HG03354 (cell line): ENCODE results near the gene PACSIN1.

ENCODE experiments used
- ATAC-seq: cut with Tn5 transposase; IDR thresholded peaks from one replicate; pipeline ENCODE4 v1.9.1; 2021; ENCODE audit warnings: mild to moderate bottlenecking; ENCODE audit not compliant: unreplicated experiment, poor library complexity, severe bottlenecking

PACSIN1 gene

GRCh38 chr6:34524971-34525370 is 59.1 kb downstream of the PACSIN1 start:
- no peak for ATAC-seq

GRCh38 chr6:34525431-34526175 is 59.7 kb downstream of the PACSIN1 start:
- no peak for ATAC-seq

- ATAC-seq, result no peak
Measured at GRCh38 chr6:34526241-34526972, 60.5 kb downstream of the PACSIN1 start.

GRCh38 chr6:34526992-34527728 is 61.3 kb downstream of the PACSIN1 start:
- ATAC-seq, result peak; percentile 66

- no peak for ATAC-seq
Measured at GRCh38 chr6:34527751-34528670, 62.1 kb downstream of the PACSIN1 start.

- ATAC-seq, result no peak
Measured at GRCh38 chr6:34528996-34529664, 63.3 kb downstream of the PACSIN1 start.

- ATAC-seq, result no peak
Measured at GRCh38 chr6:34529665-34530327, 63.9 kb downstream of the PACSIN1 start.

- ATAC-seq, result no peak
Measured at GRCh38 chr6:34530753-34531365, 65.0 kb downstream of the PACSIN1 start.

GRCh38 chr6:34531580-34532201 is 65.8 kb downstream of the PACSIN1 start:
- ATAC-seq, result peak; percentile 79

- ATAC-seq, result no peak
Measured at GRCh38 chr6:34532230-34532629, 66.4 kb downstream of the PACSIN1 start.

- no peak for ATAC-seq
Measured at GRCh38 chr6:34534146-34534545, 68.3 kb downstream of the PACSIN1 start.

- ATAC-seq, result no peak
Measured at GRCh38 chr6:34534656-34535055, 68.8 kb downstream of the PACSIN1 start.

- no peak for ATAC-seq
Measured at GRCh38 chr6:34535199-34535598, 69.3 kb downstream of the PACSIN1 start.

- no peak for ATAC-seq
Measured at GRCh38 chr6:34535646-34536045, 69.8 kb downstream of the PACSIN1 start.

GRCh38 chr6:34536251-34536958 is 70.5 kb downstream of the PACSIN1 start:
- ATAC-seq, result no peak

- no peak for ATAC-seq
Measured at GRCh38 chr6:34536959-34537848, 71.3 kb downstream of the PACSIN1 start.
